Ovary (tissue), 3 donors: ENCODE measurements around the gene SHISA6.

ENCODE experiments used
- CTCF ChIP-seq, 3 donors: fragments of 450-650 bp in 2 of 3; fragments of 200-600 bp in 1 of 3; IDR thresholded peaks; one replicate each; pipeline versions ENCODE4 v1.5.1 to v1.8.0; 2016 to 2022; ENCODE audit warnings: antibody characterized with exemption in 3 of 3, mild to moderate bottlenecking in 1 of 3
- EP300 ChIP-seq: sonication (generic); formaldehyde crosslinking; IDR thresholded peaks from one replicate; pipeline ENCODE4 v1.6.1; 2017; ENCODE audit warnings: antibody characterized with exemption
- POLR2A ChIP-seq: fragments of 450-650 bp; IDR thresholded peaks from one replicate; pipeline ENCODE4 v1.6.1; 2017; ENCODE audit warnings: antibody characterized with exemption, mild to moderate bottlenecking, moderate library complexity
- donor health status: DM: no; HTN: no; CAD: no.

GRCh38 chr17:11486868-11487310 is 245.9 kb downstream of the SHISA6 start:
- TF ChIP-seq CTCF (IDR thresholded peaks at IDR 0.05), result no peak
- TF ChIP-seq POLR2A, result no peak
- no peak for TF ChIP-seq EP300
